A673 (cell line): ENCODE measurements around the gene ABCF1. TPM values are rescaled to one million over a fixed set of nuclear protein-coding genes. Genes with fewer than 3 reads are reported as not detected.

Source experiments
- BruUV-seq: library from RNA; stranded (reverse); fragments of 400-500 nt; replicated peaks from 2 replicates; lab custom pipeline; 2021; lab: Mats Ljungman, UMichigan
- CTCF ChIA-PET: fragments of 300-600 bp; sonication (Branson Sonifier 250); formaldehyde crosslinking; loops from one replicate; lab custom pipeline; 2022; ENCODE audit warnings: antibody characterized with exemption; lab: Charles Lee
- POLR2A ChIA-PET: fragments of 300-600 bp; sonication (Branson Sonifier 250); formaldehyde crosslinking; loops from one replicate; lab custom pipeline; 2022; ENCODE audit warnings: antibody characterized with exemption; ENCODE audit not compliant: low non-redundant PET; lab: Charles Lee
- DNase-seq: peaks from one replicate; pipeline ENCODE4 v3.0.0-alpha.2; 2015; ENCODE audit warnings: low spot score
- H3K27ac ChIP-seq: fragments of 200-600 bp; sonication (generic); 2 replicates; pipeline ENCODE4 v1.5.1; 2016; ENCODE audit warnings: mixed run types, low read depth, mild to moderate bottlenecking, mixed read lengths, antibody characterized with exemption, low read length; ENCODE audit not compliant: poor library complexity, severe bottlenecking
- H3K27me3 ChIP-seq: fragments of 200-600 bp; sonication (generic); replicated peaks from 2 replicates; pipeline ENCODE4 v1.6.1; 2017; ENCODE audit warnings: mixed run types, low read depth, mild to moderate bottlenecking, mixed read lengths, antibody characterized with exemption, low read length; ENCODE audit not compliant: insufficient read depth, poor library complexity
- H3K36me3 ChIP-seq: fragments of 200-600 bp; sonication (generic); 2 replicates; pipeline ENCODE4 v1.6.1; 2016; ENCODE audit warnings: mixed run types, mild to moderate bottlenecking, mixed read lengths, antibody characterized with exemption, low read length; ENCODE audit not compliant: insufficient read depth, poor library complexity, severe bottlenecking
- H3K4me1 ChIP-seq: fragments of 200-600 bp; sonication (generic); 2 replicates; pipeline ENCODE4 v1.6.1; 2017; ENCODE audit warnings: mixed run types, mild to moderate bottlenecking, mixed read lengths, antibody characterized with exemption, low read length; ENCODE audit not compliant: insufficient read depth, poor library complexity, severe bottlenecking
- H3K4me3 ChIP-seq: fragments of 200-600 bp; sonication (generic); 2 replicates; pipeline ENCODE4 v1.5.1; 2016; ENCODE audit warnings: low read depth, mixed run types, mild to moderate bottlenecking, mixed read lengths, low read length; ENCODE audit not compliant: poor library complexity, severe bottlenecking
- H3K9me3 ChIP-seq: fragments of 200-600 bp; sonication (generic); 2 replicates; pipeline ENCODE4 v1.6.1; 2016; ENCODE audit warnings: mixed run types, low read depth, mild to moderate bottlenecking, mixed read lengths, antibody characterized with exemption, low read length; ENCODE audit not compliant: poor library complexity, severe bottlenecking
- CTCF ChIP-seq: fragments of 300-800, 200-600 bp; sonication (generic); conservative IDR thresholded peaks from 2 replicates; pipeline ENCODE4 v1.5.1; 2017; ENCODE audit warnings: low read depth, mild to moderate bottlenecking, antibody characterized with exemption, low read length, moderate library complexity, mixed read lengths
- EZH2 ChIP-seq: fragments of 200-600 bp; sonication (generic); IDR thresholded peaks from 2 replicates; pipeline ENCODE4 v1.6.1; 2017; ENCODE audit warnings: borderline replicate concordance, low read depth, mild to moderate bottlenecking, mixed read lengths, antibody characterized with exemption, low read length; ENCODE audit not compliant: poor library complexity, severe bottlenecking
- intact Hi-C: fragments of 100-400 bp; cut with micrococcal nuclease; formaldehyde crosslinking; loops from one replicate; pipeline ENCODE4 v1.10.0; 2022; ENCODE audit not compliant: unreplicated experiment
- microRNA-seq: library from miRNA; unstranded; fragments of <30 nt; microRNA quantifications from one replicate; pipeline ENCODE4 v1.2.0, GENCODE V29; 2021
- total RNA-seq: library from RNA; stranded (reverse); gene quantifications from 2 replicates; pipeline ENCODE4 v1.2.3, GENCODE V29; 2021

Gene ABCF1
- total RNA-seq, 1 experiment from 2014 or later, result 119 TPM

GRCh38 chr6:30641048-30641447 is 69.8 kb downstream of the ABCF1 start:
- Histone ChIP-seq H3K27me3 (no peaks in the 10 kb centered on the region), H3K36me3 (peaks cover 30% of the 10 kb centered on the region), H3K4me1 (no peaks in the 10 kb centered on the region), H3K9me3 (no peaks in the 10 kb centered on the region), H3K4me3 (no peak overlapping the region), H3K27ac (no peak overlapping the region)
- intact Hi-C loops, result no loop called here
- CTCF ChIA-PET, result no interaction called here
- POLR2A ChIA-PET, result no interaction called here
- TF ChIP-seq EZH2 (no peak), CTCF (no peak)
- no peak for DNase-seq
- BruUV-seq, result no TSS peak

Small RNA genes within 50 kb of the gene (microRNA-seq; reads per million reads assigned to microRNA genes)
- 690 reads per million, percentile 78 among the genes with 10 or more reads in this experiment for gene MIR877

Other genes with a start within 250 kb of the ABCF1 start
- 13.7 and 14.3 TPM in 2 replicates for gene TRIM39, start 244.5 kb upstream of the ABCF1 start, total RNA-seq
- gene RPP21, start 226.3 kb upstream of the ABCF1 start, total RNA-seq, result 65.1 and 65.9 TPM in 2 replicates
- 36.9 and 41.1 TPM in 2 replicates for gene HLA-E, start 81.9 kb upstream of the ABCF1 start, total RNA-seq
- gene GNL1, start 15.0 kb upstream of the ABCF1 start, total RNA-seq, result 93.2 and 101 TPM in 2 replicates
- 49.9 and 53.0 TPM in 2 replicates for gene PRR3, start 14.1 kb upstream of the ABCF1 start, total RNA-seq
- 121 and 129 TPM in 2 replicates for gene PPP1R10, start 45.8 kb downstream of the ABCF1 start, total RNA-seq
- 70.3 and 70.4 TPM in 2 replicates for gene MRPS18B, start 46.4 kb downstream of the ABCF1 start, total RNA-seq
- gene ATAT1, start 55.4 kb downstream of the ABCF1 start, total RNA-seq, result 31.7 and 33.0 TPM in 2 replicates
- 25.0 and 35.9 TPM in 2 replicates for gene C6orf136, start 75.7 kb downstream of the ABCF1 start, total RNA-seq
- gene DHX16, start 101.6 kb downstream of the ABCF1 start, total RNA-seq, result 44.7 and 46.4 TPM in 2 replicates
- gene PPP1R18, start 115.2 kb downstream of the ABCF1 start, total RNA-seq, result 49.3 and 50.3 TPM in 2 replicates
- 49.8 and 54.4 TPM in 2 replicates for gene NRM, start 119.5 kb downstream of the ABCF1 start, total RNA-seq
- 52.9 and 53.4 TPM in 2 replicates for gene MDC1, start 145.8 kb downstream of the ABCF1 start, total RNA-seq
- gene TUBB, start 148.9 kb downstream of the ABCF1 start, total RNA-seq, result 1,864 and 1,936 TPM in 2 replicates
- gene FLOT1, start 171.2 kb downstream of the ABCF1 start, total RNA-seq, result 116 and 120 TPM in 2 replicates
- 33.5 and 34.6 TPM in 2 replicates for gene IER3, start 173.1 kb downstream of the ABCF1 start, total RNA-seq